Lower leg skin (tissue), 3 donors: ENCODE data around the gene STK36.

ENCODE experiments used
- CTCF ChIP-seq, 3 donors: fragments of 450-650 bp; IDR thresholded peaks; one replicate each; pipeline ENCODE4 v1.5.1; 2016; ENCODE audit warnings: antibody characterized with exemption in 3 of 3, mild to moderate bottlenecking in 3 of 3, moderate library complexity in 2 of 3
- POLR2A ChIP-seq, 2 donors: fragments of 450-650 bp; IDR thresholded peaks; one replicate each; pipeline ENCODE4 v1.6.1; 2016 to 2017; ENCODE audit warnings: antibody characterized with exemption in 2 of 2, mild to moderate bottlenecking in 1 of 2, moderate library complexity in 1 of 2

DNA sequence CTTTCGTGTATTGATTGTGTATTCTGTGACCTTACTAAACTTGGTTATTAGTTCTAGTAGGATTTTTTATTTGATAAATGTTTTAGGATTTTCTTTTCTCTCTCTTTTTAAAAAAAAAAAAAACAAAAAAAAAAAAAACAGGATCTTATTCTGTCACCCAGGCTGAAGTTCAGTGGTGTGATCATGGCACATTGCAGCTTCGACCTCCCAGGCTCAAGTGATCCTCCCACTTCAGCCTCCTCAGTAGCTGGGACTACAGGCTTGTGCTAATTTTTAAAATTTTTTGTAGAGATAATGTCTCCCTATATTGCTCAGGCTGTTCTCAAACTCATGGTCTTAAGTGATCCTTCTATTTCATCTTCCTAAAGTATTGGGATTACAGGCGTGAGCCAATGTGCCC is 57.8 kb downstream of the STK36 start:
- TF ChIP-seq CTCF (IDR thresholded peaks at IDR 0.05) (no peak), POLR2A (IDR thresholded peaks at IDR 0.05) (no peak)
